ENCODE measurements around the gene SMURF1. TPM values are rescaled to one million over a fixed set of nuclear protein-coding genes. Genes with fewer than 3 reads are reported as not detected.
A peak's percentile ranks its signal among the peaks of the same experiment; 100 is the strongest.

Gene SMURF1
- total RNA-seq, 1 experiment from 2014 or later = 17.4 TPM

- no peak for DNase-seq (ENCODE audit: low read depth)
Measured at GRCh38 chr7:99005776-99006175, 138.1 kb downstream of the SMURF1 start.

GRCh38 chr7:99004781-99005500, 139.0 kb downstream of the SMURF1 start:
- DNase-seq (ENCODE audit: low read depth) = no peak

GRCh38 chr7:99004216-99004615, 139.7 kb downstream of the SMURF1 start:
- DNase-seq (ENCODE audit: low read depth) = peak; percentile 17

GRCh38 chr7:99003419-99003818, 140.5 kb downstream of the SMURF1 start:
- DNase-seq (ENCODE audit: low read depth) = no peak

GRCh38 chr7:99002827-99003212, 141.1 kb downstream of the SMURF1 start:
- no peak for DNase-seq (ENCODE audit: low read depth)

- no peak for DNase-seq (ENCODE audit: low read depth)
Measured at GRCh38 chr7:99002148-99002826, 141.6 kb downstream of the SMURF1 start.

- no peak for DNase-seq (ENCODE audit: low read depth)
Measured at GRCh38 chr7:99001482-99002147, 142.3 kb downstream of the SMURF1 start.

- no peak for DNase-seq (ENCODE audit: low read depth)
Measured at GRCh38 chr7:99000904-99001465, 142.9 kb downstream of the SMURF1 start.

- no peak for DNase-seq (ENCODE audit: low read depth)
Measured at GRCh38 chr7:99000196-99000903, 143.6 kb downstream of the SMURF1 start.

- no peak for DNase-seq (ENCODE audit: low read depth)
Measured at GRCh38 chr7:98998821-98999725, 144.8 kb downstream of the SMURF1 start.

- no peak for DNase-seq (ENCODE audit: low read depth)
Measured at GRCh38 chr7:98997846-98998245, 146.1 kb downstream of the SMURF1 start.

GRCh38 chr7:98996150-98996552, 147.8 kb downstream of the SMURF1 start:
- DNase-seq (ENCODE audit: low read depth) = no peak

GRCh38 chr7:98995523-98996149, 148.3 kb downstream of the SMURF1 start:
- DNase-seq (ENCODE audit: low read depth) = no peak

- no peak for DNase-seq (ENCODE audit: low read depth)
Measured at GRCh38 chr7:98995111-98995510, 148.8 kb downstream of the SMURF1 start.

GRCh38 chr7:98994046-98994944, 149.6 kb downstream of the SMURF1 start:
- DNase-seq (ENCODE audit: low read depth) = no peak

GRCh38 chr7:98993024-98993897, 150.6 kb downstream of the SMURF1 start:
- no peak for DNase-seq (ENCODE audit: low read depth)

- DNase-seq (ENCODE audit: low read depth) = no peak
Measured at GRCh38 chr7:98992076-98992475, 151.8 kb downstream of the SMURF1 start.

- no peak for DNase-seq (ENCODE audit: low read depth)
Measured at GRCh38 chr7:98991141-98991540, 152.8 kb downstream of the SMURF1 start.
